Measurements from ENCODE around the gene GLI3. TPM values are rescaled to one million over a fixed set of nuclear protein-coding genes. Genes with fewer than 3 reads are reported as not detected.

GLI3 gene
- total and polyA plus RNA-seq, 2 of the 8 experiments (the other 6 are each of a cell fraction or from before 2014, with no cell fraction given): 8.0 to 31.1 TPM

GRCh38 chr7:41997151-41997550, 239.9 kb downstream of the GLI3 start:
- H3K27ac ChIP-seq (ENCODE audit: low read depth, low read length): no peak overlapping the region
- POLR2A ChIA-PET (ENCODE audit: partially characterized antibody): no interaction called here

More at GRCh38 chr7:41997151-41997550, 239.9 kb downstream of the GLI3 start:
- Histone ChIP-seq H3K9me3 (ENCODE audit: insufficient read depth in 2 of 2, low read depth in 1 of 2, low read length in 1 of 2) (no peaks in the 10 kb centered on the region), H4K20me1 (replicated peaks in 1 of 2; ENCODE audit: control insufficient read depth in 1 of 2, insufficient read depth in 2 of 2, low read length in 2 of 2) (no peaks in the 10 kb centered on the region), H2AFZ (ENCODE audit: low read length) (no peak overlapping the region), H3K18ac (ENCODE audit: extremely low read depth, low read length) (no peak overlapping the region), H4K8ac (ENCODE audit: extremely low read depth, insufficient read depth, low read length) (no peak overlapping the region), H3K9ac (replicated peaks in 1 of 4; ENCODE audit: extremely low read depth in 1 of 4, low read depth in 3 of 4, low read length in 3 of 4) (no peak overlapping the region), H3K4me3 (ENCODE audit: extremely low read depth in 1 of 4, insufficient read depth in 2 of 4, low read depth in 3 of 4, low read length in 4 of 4) (no peak overlapping the region), H3K79me1 (ENCODE audit: low read depth, low read length) (no peaks in the 10 kb centered on the region), H2BK15ac (ENCODE audit: low read length) (no peak overlapping the region), H2BK120ac (replicated peaks; ENCODE audit: low read depth, low read length) (no peak overlapping the region), H3K23me2 (ENCODE audit: low read depth, low read length) (no peaks in the 10 kb centered on the region), H3K36me3 (ENCODE audit: control insufficient read depth in 2 of 4, insufficient read depth in 4 of 4, low read length in 3 of 4) (no peaks in the 10 kb centered on the region; a peak in 1 of 8 replicates), H3K79me2 (ENCODE audit: control insufficient read depth in 1 of 2, insufficient read depth in 2 of 2, low read length in 2 of 2) (no peaks in the 10 kb centered on the region), H3K27me3 (replicated peaks in 1 of 4; ENCODE audit: control insufficient read depth in 3 of 4, extremely low read depth in 1 of 4, insufficient read depth in 3 of 4, low read length in 3 of 4) (no peaks in the 10 kb centered on the region), H3K23ac (ENCODE audit: insufficient read length) (no peak overlapping the region), H4K91ac (replicated peaks; ENCODE audit: insufficient read length, low read length) (no peak overlapping the region), H4K5ac (ENCODE audit: insufficient read length, low read depth, low read length) (no peak overlapping the region), H3K4me2 (ENCODE audit: insufficient read depth in 1 of 2, low read depth in 2 of 2, low read length in 2 of 2) (no peak overlapping the region), H3K56ac (replicated peaks; ENCODE audit: insufficient read length, low read depth, low read length) (no peak overlapping the region), H3K14ac (ENCODE audit: insufficient read length) (no peak overlapping the region), H2BK12ac (ENCODE audit: low read depth, low read length) (no peak overlapping the region), H2BK5ac (ENCODE audit: low read depth, low read length) (no peak overlapping the region), H2BK20ac (ENCODE audit: low read length) (no peak overlapping the region), H2AK5ac (ENCODE audit: low read depth, low read length) (no peak overlapping the region), H3K4me1 (replicated peaks in 1 of 4; ENCODE audit: control insufficient read depth in 3 of 4, insufficient read depth in 4 of 4, low read length in 3 of 4) (no peaks in the 10 kb centered on the region; a peak in 1 of 7 replicates), H3K4ac (replicated peaks; ENCODE audit: insufficient read length, low read depth, low read length) (no peak overlapping the region)
- DNase-seq (ENCODE audit: low read depth in 1 of 2, low spot score in 2 of 2) (no peak), FAIRE-seq (no peak)
- CTCF ChIA-PET (ENCODE audit: partially characterized antibody): interaction anchor here (0.6 to 1.9 kb wide), 6 partner anchors 18 to 525 kb away, joined by 3 to 8 read pairs (median 4); no protein-coding TSS in a partner anchor
- WGBS, 2 experiments (ENCODE audit: extremely low coverage in 1 of 2, insufficient coverage in 1 of 2, insufficient read length in 1 of 2, insufficient replicate concordance in 2 of 2, low coverage in 1 of 2, low lambda C conversion rate in 2 of 2, missing lambda C conversion rate in 1 of 2): 95% methylated on average over 2 of the region's 2 CpGs; no CpG with 5 or more reads in 1 of the 2 experiments
- TF ChIP-seq RAD21 (IDR thresholded peaks at IDR 0.05 in 1 of 2, conservative IDR thresholded peaks at IDR 0.05 in 1 of 2; ENCODE audit: low read depth in 2 of 2, low read length in 2 of 2) (no peak), EZH2 (IDR thresholded peaks at IDR 0.05; ENCODE audit: low read depth, low read length, severe bottlenecking) (no peak), RFX5 (IDR thresholded peaks at IDR 0.05; ENCODE audit: borderline replicate concordance, low read depth, low read length) (no peak), TAF7 (optimal IDR thresholded peaks at IDR 0.05; ENCODE audit: borderline replicate concordance, low read depth, low read length) (no peak)
